ENCODE measurements around the gene FITM2.

Gene FITM2

GRCh38 chr20:44345147-44345546 lies 34.1 kb upstream of the FITM2 start:
- no peak for TF ChIP-seq CTCF (IDR thresholded peaks at IDR 0.05; ENCODE audit: low read depth, low read length)
- H3K36me3 ChIP-seq, result no peaks in the 10 kb centered on the region
- no peaks in the 10 kb centered on the region for H3K4me1 ChIP-seq
- H3K4me3 ChIP-seq (ENCODE audit: low read depth, low read length), result no peak overlapping the region
- no peaks in the 10 kb centered on the region for H3K27me3 ChIP-seq
- DNase-seq, result no peak
- H3K9me3 ChIP-seq, result no peaks in the 10 kb centered on the region

- Histone ChIP-seq H3K36me3 (no peaks in the 10 kb centered on the region), H3K9me3 (no peaks in the 10 kb centered on the region), H3K4me1 (no peaks in the 10 kb centered on the region), H3K4me3 (ENCODE audit: low read depth, low read length) (no peak overlapping the region), H3K27me3 (no peaks in the 10 kb centered on the region)
- TF ChIP-seq CTCF (IDR thresholded peaks at IDR 0.05; ENCODE audit: low read depth, low read length), result no peak
- DNase-seq, result no peak
Observed at GRCh38 chr20:44344723-44345122, 33.7 kb upstream of the FITM2 start.

GRCh38 chr20:44343162-44343675 lies 32.2 kb upstream of the FITM2 start:
- no peak for DNase-seq
- no peak overlapping the region for H3K4me3 ChIP-seq (ENCODE audit: low read depth, low read length)
- H3K4me1 ChIP-seq, result no peaks in the 10 kb centered on the region
- TF ChIP-seq CTCF (IDR thresholded peaks at IDR 0.05; ENCODE audit: low read depth, low read length), result no peak
- H3K9me3 ChIP-seq, result no peaks in the 10 kb centered on the region
- no peaks in the 10 kb centered on the region for H3K36me3 ChIP-seq
- H3K27me3 ChIP-seq, result no peaks in the 10 kb centered on the region

- DNase-seq, result no peak
- no peaks in the 10 kb centered on the region for H3K36me3 ChIP-seq
- no peak for TF ChIP-seq CTCF (IDR thresholded peaks at IDR 0.05; ENCODE audit: low read depth, low read length)
- H3K9me3 ChIP-seq, result no peaks in the 10 kb centered on the region
- H3K27me3 ChIP-seq, result no peaks in the 10 kb centered on the region; the same call in 1 of the 2 replicates
- H3K4me3 ChIP-seq (ENCODE audit: low read depth, low read length), result no peak overlapping the region
- H3K4me1 ChIP-seq, result no peaks in the 10 kb centered on the region
Observed at GRCh38 chr20:44342248-44342647, 31.2 kb upstream of the FITM2 start.

GRCh38 chr20:44336725-44337380 lies 25.9 kb upstream of the FITM2 start, which contains the start of gene R3HDML:
R3HDML (plus strand) TSS chr20:44337043; CDS start chr20:44337158, 115 bp downstream.
- no peaks in the 10 kb centered on the region for H3K36me3 ChIP-seq
- H3K4me3 ChIP-seq (ENCODE audit: low read depth, low read length), result no peak within 1 kb of the TSS
- no peak for TF ChIP-seq CTCF (IDR thresholded peaks at IDR 0.05; ENCODE audit: low read depth, low read length)
- H3K4me1 ChIP-seq, result no peaks in the 10 kb centered on the region
- no peaks in the 10 kb centered on the region; the same call in 1 of the 2 replicates for H3K27me3 ChIP-seq
- DNase-seq, result no peak
- H3K9me3 ChIP-seq, result no peaks in the 10 kb centered on the region

GRCh38 chr20:44336086-44336485 lies 25.1 kb upstream of the FITM2 start:
- no peaks in the 10 kb centered on the region for H3K4me1 ChIP-seq
- no peak for TF ChIP-seq CTCF (IDR thresholded peaks at IDR 0.05; ENCODE audit: low read depth, low read length)
- no peaks in the 10 kb centered on the region for H3K36me3 ChIP-seq
- H3K27me3 ChIP-seq, result no peaks in the 10 kb centered on the region; the same call in 1 of the 2 replicates
- H3K4me3 ChIP-seq (ENCODE audit: low read depth, low read length), result no peak overlapping the region
- DNase-seq, result no peak
- H3K9me3 ChIP-seq, result no peaks in the 10 kb centered on the region

Measured in BE2C (cell line).